Measurements from ENCODE around the gene NRN1.

DNA sequence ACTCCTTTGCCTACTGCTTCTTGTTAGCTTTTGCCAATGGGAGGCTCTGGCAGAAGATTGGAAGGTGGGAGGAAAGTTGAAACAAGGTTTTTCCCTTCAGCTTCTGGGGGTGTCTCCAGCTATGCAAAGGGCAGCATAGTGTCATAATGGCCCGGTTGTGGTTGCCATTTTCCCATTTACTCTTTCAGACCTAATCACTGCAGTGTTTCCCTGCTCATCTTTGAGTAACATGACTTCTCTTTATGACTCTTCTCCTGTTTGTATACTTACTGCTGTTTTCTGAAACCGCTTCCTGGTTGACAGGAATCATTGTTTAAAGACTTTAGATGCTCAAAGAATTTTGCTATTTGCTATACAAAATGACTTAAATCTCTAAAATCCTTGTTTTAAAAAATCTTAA lies 19.9 kb downstream of the NRN1 start:
- TF ChIP-seq, protein P1, sequence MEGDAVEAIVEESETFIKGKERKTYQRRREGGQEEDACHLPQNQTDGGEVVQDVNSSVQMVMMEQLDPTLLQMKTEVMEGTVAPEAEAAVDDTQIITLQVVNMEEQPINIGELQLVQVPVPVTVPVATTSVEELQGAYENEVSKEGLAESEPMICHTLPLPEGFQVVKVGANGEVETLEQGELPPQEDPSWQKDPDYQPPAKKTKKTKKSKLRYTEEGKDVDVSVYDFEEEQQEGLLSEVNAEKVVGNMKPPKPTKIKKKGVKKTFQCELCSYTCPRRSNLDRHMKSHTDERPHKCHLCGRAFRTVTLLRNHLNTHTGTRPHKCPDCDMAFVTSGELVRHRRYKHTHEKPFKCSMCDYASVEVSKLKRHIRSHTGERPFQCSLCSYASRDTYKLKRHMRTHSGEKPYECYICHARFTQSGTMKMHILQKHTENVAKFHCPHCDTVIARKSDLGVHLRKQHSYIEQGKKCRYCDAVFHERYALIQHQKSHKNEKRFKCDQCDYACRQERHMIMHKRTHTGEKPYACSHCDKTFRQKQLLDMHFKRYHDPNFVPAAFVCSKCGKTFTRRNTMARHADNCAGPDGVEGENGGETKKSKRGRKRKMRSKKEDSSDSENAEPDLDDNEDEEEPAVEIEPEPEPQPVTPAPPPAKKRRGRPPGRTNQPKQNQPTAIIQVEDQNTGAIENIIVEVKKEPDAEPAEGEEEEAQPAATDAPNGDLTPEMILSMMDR (IDR thresholded peaks at IDR 0.05): no peak
- no peak for TF ChIP-seq POLR2AphosphoS5 (IDR thresholded peaks at IDR 0.05)
